VCaP (cell line): ENCODE results near the gene TJP1.
A peak's percentile ranks its signal among the peaks of the same experiment; 100 is the strongest.
"Not testable (repeated sequence)": the region's sequence is repeated elsewhere in the genome, so short reads cannot be mapped to it uniquely, and the experiment has no call there.

Experiments
- H3K27ac ChIP-seq: fragments of 450-650 bp; 2 replicates; pipeline ENCODE4 v1.5.1; 2017
- CTCF ChIP-seq: fragments of 450-650 bp; conservative IDR thresholded peaks from 2 replicates; pipeline ENCODE4 v1.5.1; 2017; ENCODE audit warnings: mild to moderate bottlenecking, moderate library complexity

TJP1 gene

GRCh38 chr15:29677871-29678461 is 144.3 kb downstream of the TJP1 start:
- TF ChIP-seq CTCF = no peak
- no peak overlapping the region for H3K27ac ChIP-seq

- H3K27ac ChIP-seq = no peak overlapping the region
- no peak for TF ChIP-seq CTCF
Measured at GRCh38 chr15:29677455-29677854, 144.8 kb downstream of the TJP1 start.

GRCh38 chr15:29676961-29677402 is 145.3 kb downstream of the TJP1 start:
- no peak for TF ChIP-seq CTCF
- no peak overlapping the region for H3K27ac ChIP-seq

GRCh38 chr15:29676374-29676960 is 145.8 kb downstream of the TJP1 start:
- not testable (repeated sequence) for H3K27ac ChIP-seq

GRCh38 chr15:29675791-29676301 is 146.4 kb downstream of the TJP1 start:
- no peak overlapping the region for H3K27ac ChIP-seq
- TF ChIP-seq CTCF = no peak

GRCh38 chr15:29674661-29675533 is 147.4 kb downstream of the TJP1 start:
- TF ChIP-seq CTCF = no peak
- peak overlapping the region; percentile 26; the same call in 1 of the 2 replicates for H3K27ac ChIP-seq

- TF ChIP-seq CTCF = no peak
- H3K27ac ChIP-seq = no peak overlapping the region
Measured at GRCh38 chr15:29672923-29673809, 149.1 kb downstream of the TJP1 start.
